ENCODE data around the gene BABAM1. TPM values are rescaled to one million over a fixed set of nuclear protein-coding genes. Genes with fewer than 3 reads are reported as not detected.

The BABAM1 gene
- total and polyA plus RNA-seq, 9 of the 15 experiments (the other 6 are each of a cell fraction or from before 2014, with no cell fraction given): 14.7 to 160 (median 113) TPM

DNA sequence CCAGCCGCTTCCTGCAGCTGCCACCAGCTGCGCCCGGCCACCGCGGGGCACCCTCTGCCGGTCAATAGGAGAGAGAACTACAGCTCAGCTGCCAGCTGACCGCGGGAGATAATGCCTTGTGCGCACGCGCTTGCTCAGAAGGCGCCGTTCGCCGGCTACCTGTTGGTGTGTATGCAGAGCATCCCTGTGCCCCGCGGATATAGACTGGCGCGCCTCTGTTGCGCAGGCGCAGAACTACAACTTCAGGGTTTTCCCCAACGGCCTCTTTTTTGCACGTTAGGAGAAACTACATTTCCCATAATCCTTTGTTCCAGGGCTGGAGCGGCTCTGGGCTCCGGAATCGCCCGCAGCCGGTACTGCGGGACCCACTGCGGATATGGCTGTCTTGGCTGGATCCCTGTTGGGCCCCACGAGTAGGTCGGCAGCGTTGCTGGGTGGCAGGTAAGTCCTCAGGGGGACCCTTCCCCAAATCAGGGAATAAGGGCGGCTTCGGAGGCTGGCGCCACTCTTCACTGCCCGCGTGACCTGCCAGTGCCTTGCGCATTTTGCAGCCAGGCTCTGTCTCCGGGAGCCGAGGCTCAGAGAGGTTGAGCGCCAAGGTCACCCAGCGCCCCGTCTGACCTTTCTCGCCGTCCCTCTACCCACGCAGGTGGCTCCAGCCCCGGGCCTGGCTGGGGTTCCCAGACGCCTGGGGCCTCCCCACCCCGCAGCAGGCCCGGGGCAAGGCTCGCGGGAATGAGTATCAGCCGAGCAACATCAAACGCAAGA is 38.5 kb downstream of the BABAM1 start, which contains the start of gene MRPL34 (continued):
- TF ChIP-seq, protein P1, sequence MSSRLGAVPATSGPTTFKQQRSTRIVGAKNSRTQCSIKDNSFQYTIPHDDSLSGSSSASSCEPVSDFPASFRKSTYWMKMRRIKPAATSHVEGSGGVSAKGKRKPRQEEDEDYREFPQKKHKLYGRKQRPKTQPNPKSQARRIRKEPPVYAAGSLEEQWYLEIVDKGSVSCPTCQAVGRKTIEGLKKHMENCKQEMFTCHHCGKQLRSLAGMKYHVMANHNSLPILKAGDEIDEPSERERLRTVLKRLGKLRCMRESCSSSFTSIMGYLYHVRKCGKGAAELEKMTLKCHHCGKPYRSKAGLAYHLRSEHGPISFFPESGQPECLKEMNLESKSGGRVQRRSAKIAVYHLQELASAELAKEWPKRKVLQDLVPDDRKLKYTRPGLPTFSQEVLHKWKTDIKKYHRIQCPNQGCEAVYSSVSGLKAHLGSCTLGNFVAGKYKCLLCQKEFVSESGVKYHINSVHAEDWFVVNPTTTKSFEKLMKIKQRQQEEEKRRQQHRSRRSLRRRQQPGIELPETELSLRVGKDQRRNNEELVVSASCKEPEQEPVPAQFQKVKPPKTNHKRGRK (tag; IDR thresholded peaks at IDR 0.05): no peak
- TF ChIP-seq POLR2B (IDR thresholded peaks at IDR 0.05; ENCODE audit: low read depth, partially characterized antibody) (peak; percentile 65), ZNF133 (CRISPR knock-in tag; IDR thresholded peaks at IDR 0.05) (no peak), SMARCC2 (IDR thresholded peaks at IDR 0.05; ENCODE audit: low read depth) (no peak), SAFB2 (IDR thresholded peaks at IDR 0.05; ENCODE audit: borderline replicate concordance, low read depth, low read length, severe bottlenecking) (no peak), ZNF445 (CRISPR knock-in tag; IDR thresholded peaks at IDR 0.05; ENCODE audit: low read depth) (no peak), WHSC1 (IDR thresholded peaks at IDR 0.05; ENCODE audit: low read length) (no peak), ZZZ3 (IDR thresholded peaks at IDR 0.05) (no peak), MCM2 (IDR thresholded peaks at IDR 0.05; ENCODE audit: low read depth) (no peak), TBL1XR1 (IDR thresholded peaks at IDR 0.05; ENCODE audit: low read length in 2 of 2) (peak; percentile 40 to 80; a peak in 2 of 4 replicates), ZNF699 (CRISPR knock-in tag; IDR thresholded peaks at IDR 0.05; ENCODE audit: insufficient replicate concordance) (no peak), ZNF134 (CRISPR knock-in tag; conservative IDR thresholded peaks at IDR 0.05) (no peak), ZNF644 (tag; IDR thresholded peaks at IDR 0.05; ENCODE audit: low read depth) (no peak), ETV1 (tag; conservative IDR thresholded peaks at IDR 0.05; ENCODE audit: low read depth) (peak; percentile 47), ZNF224 (CRISPR knock-in tag; IDR thresholded peaks at IDR 0.05) (no peak)
- TF ChIP-seq, protein P2, sequence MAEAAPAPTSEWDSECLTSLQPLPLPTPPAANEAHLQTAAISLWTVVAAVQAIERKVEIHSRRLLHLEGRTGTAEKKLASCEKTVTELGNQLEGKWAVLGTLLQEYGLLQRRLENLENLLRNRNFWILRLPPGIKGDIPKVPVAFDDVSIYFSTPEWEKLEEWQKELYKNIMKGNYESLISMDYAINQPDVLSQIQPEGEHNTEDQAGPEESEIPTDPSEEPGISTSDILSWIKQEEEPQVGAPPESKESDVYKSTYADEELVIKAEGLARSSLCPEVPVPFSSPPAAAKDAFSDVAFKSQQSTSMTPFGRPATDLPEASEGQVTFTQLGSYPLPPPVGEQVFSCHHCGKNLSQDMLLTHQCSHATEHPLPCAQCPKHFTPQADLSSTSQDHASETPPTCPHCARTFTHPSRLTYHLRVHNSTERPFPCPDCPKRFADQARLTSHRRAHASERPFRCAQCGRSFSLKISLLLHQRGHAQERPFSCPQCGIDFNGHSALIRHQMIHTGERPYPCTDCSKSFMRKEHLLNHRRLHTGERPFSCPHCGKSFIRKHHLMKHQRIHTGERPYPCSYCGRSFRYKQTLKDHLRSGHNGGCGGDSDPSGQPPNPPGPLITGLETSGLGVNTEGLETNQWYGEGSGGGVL (CRISPR knock-in tag; IDR thresholded peaks at IDR 0.05): no peak
- TF ChIP-seq, protein P3, sequence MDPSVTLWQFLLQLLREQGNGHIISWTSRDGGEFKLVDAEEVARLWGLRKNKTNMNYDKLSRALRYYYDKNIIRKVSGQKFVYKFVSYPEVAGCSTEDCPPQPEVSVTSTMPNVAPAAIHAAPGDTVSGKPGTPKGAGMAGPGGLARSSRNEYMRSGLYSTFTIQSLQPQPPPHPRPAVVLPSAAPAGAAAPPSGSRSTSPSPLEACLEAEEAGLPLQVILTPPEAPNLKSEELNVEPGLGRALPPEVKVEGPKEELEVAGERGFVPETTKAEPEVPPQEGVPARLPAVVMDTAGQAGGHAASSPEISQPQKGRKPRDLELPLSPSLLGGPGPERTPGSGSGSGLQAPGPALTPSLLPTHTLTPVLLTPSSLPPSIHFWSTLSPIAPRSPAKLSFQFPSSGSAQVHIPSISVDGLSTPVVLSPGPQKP (CRISPR knock-in tag; IDR thresholded peaks at IDR 0.05): no peak
- TF ChIP-seq, protein P4, sequence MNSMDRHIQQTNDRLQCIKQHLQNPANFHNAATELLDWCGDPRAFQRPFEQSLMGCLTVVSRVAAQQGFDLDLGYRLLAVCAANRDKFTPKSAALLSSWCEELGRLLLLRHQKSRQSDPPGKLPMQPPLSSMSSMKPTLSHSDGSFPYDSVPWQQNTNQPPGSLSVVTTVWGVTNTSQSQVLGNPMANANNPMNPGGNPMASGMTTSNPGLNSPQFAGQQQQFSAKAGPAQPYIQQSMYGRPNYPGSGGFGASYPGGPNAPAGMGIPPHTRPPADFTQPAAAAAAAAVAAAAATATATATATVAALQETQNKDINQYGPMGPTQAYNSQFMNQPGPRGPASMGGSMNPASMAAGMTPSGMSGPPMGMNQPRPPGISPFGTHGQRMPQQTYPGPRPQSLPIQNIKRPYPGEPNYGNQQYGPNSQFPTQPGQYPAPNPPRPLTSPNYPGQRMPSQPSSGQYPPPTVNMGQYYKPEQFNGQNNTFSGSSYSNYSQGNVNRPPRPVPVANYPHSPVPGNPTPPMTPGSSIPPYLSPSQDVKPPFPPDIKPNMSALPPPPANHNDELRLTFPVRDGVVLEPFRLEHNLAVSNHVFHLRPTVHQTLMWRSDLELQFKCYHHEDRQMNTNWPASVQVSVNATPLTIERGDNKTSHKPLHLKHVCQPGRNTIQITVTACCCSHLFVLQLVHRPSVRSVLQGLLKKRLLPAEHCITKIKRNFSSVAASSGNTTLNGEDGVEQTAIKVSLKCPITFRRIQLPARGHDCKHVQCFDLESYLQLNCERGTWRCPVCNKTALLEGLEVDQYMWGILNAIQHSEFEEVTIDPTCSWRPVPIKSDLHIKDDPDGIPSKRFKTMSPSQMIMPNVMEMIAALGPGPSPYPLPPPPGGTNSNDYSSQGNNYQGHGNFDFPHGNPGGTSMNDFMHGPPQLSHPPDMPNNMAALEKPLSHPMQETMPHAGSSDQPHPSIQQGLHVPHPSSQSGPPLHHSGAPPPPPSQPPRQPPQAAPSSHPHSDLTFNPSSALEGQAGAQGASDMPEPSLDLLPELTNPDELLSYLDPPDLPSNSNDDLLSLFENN (IDR thresholded peaks at IDR 0.05; ENCODE audit: low read depth in 2 of 2, low read length in 2 of 2): no peak; a peak in 1 of 4 replicates
- TF ChIP-seq, protein P5, sequence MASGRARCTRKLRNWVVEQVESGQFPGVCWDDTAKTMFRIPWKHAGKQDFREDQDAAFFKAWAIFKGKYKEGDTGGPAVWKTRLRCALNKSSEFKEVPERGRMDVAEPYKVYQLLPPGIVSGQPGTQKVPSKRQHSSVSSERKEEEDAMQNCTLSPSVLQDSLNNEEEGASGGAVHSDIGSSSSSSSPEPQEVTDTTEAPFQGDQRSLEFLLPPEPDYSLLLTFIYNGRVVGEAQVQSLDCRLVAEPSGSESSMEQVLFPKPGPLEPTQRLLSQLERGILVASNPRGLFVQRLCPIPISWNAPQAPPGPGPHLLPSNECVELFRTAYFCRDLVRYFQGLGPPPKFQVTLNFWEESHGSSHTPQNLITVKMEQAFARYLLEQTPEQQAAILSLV (tag; IDR thresholded peaks at IDR 0.05): no peak

Data from K562 (cell line).